ENCODE measurements around the gene FARSB. TPM values are rescaled to one million over a fixed set of nuclear protein-coding genes. Genes with fewer than 3 reads are reported as not detected.

The FARSB gene
- total RNA-seq = 41.6 and 55.5 TPM in 2 replicates

GRCh38 chr2:222655787-222656525 lies at the start of gene FARSB:
TSS of gene FARSB (minus strand) at chr2:222656092. CDS start at chr2:222656073, 19 bp downstream.

GRCh38 chr2:222671259-222672067 lies 15.6 kb upstream of the FARSB start, which contains the start of gene MOGAT1:
TSS of gene MOGAT1 (plus strand) at chr2:222671658. CDS start at chr2:222671786, 128 bp downstream.

Other genes starting within 250 kb of the FARSB start
- gene SGPP2, start 231.5 kb downstream of the FARSB start, total RNA-seq = not detected in 2 replicates
- gene MOGAT1, start 15.6 kb upstream of the FARSB start, total RNA-seq = not detected in 2 replicates
- gene ACSL3, start 204.9 kb upstream of the FARSB start, total RNA-seq = 121 and 193 TPM in 2 replicates

All from thoracic aorta endothelial cell (primary cell).